ENCODE measurements around the gene ATP8A1.

DNA sequence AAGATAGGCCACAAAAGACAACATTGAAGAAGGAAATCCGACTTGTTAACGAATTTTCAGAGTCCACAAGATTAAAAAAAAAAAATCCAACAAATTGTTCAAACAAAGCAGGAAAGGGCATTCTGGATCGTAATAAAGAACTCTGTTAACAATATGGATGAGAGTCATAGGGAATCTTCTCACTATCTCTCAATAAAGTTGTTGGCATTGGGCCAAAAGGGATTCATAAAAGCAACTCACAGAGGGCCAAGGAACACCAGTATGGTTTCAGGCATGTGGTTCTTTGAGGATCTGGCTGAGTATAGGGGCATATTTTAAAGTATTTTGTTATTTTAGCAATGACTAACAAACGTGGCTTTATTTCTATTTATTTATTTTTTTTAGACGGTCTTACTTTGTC, 210.1 kb downstream of the ATP8A1 start:
- TF ChIP-seq CTCF (IDR thresholded peaks at IDR 0.05; ENCODE audit: low read depth, low read length, poor library complexity, severe bottlenecking) (no peak), EZH2phosphoT487 (IDR thresholded peaks at IDR 0.05; ENCODE audit: borderline replicate concordance, low read length) (no peak)
